HL-60 (cell line): ENCODE measurements around the gene CTNNBIP1.

Experiments used
- DNase-seq, 2 experiments: peaks; one replicate each; pipeline ENCODE4 v3.0.0-alpha.2; 2010 to 2020; ENCODE audit warnings: low read depth in 1 of 2, low spot score in 1 of 2
- H3K27ac ChIP-seq: fragments of 250-450 bp; sonication (Bioruptor Pico); replicated peaks from 2 replicates; pipeline ENCODE4 v1.5.1; 2020; ENCODE audit warnings: mild to moderate bottlenecking, moderate library complexity
- H3K27me3 ChIP-seq: fragments of 250-450 bp; sonication (Bioruptor Pico); 2 replicates; pipeline ENCODE4 v1.5.1; 2021; ENCODE audit warnings: mild to moderate bottlenecking, moderate library complexity; ENCODE audit not compliant: insufficient read depth, poor library complexity, severe bottlenecking
- H3K4me3 ChIP-seq: replicated peaks from 2 replicates; pipeline ENCODE4 v1.5.1; 2011; ENCODE audit warnings: mild to moderate bottlenecking, control low read depth, low read length; ENCODE audit not compliant: insufficient read depth
- GABPA ChIP-seq: IDR thresholded peaks from 2 replicates; pipeline ENCODE4 v1.6.1; 2012; ENCODE audit warnings: low read depth
- POLR2AphosphoS5 ChIP-seq: IDR thresholded peaks from 2 replicates; pipeline ENCODE4 v1.6.1; 2012; ENCODE audit warnings: low read depth
- REST ChIP-seq: IDR thresholded peaks from 2 replicates; pipeline ENCODE4 v1.6.1; 2012; ENCODE audit warnings: low read depth; ENCODE audit not compliant: insufficient replicate concordance
- SPI1 ChIP-seq: IDR thresholded peaks from 2 replicates; pipeline ENCODE4 v1.6.1; 2012; ENCODE audit warnings: low read depth, mild to moderate bottlenecking, borderline replicate concordance
- TF ChIP-seq, protein P1 (sequence below): IDR thresholded peaks from one replicate; pipeline ENCODE4 v1.5.1; 2011; ENCODE audit warnings: low read length, control low read depth, inconsistent platforms; ENCODE audit not compliant: insufficient read depth

Gene CTNNBIP1

GRCh38 chr1:9845914-9846313 lies 64.2 kb downstream of the CTNNBIP1 start:
- Histone ChIP-seq H3K27ac (peak overlapping the region; percentile 29; the same call in 1 of the 2 replicates), H3K27me3 (no peaks in the 10 kb centered on the region), H3K4me3 (no peak overlapping the region)
- TF ChIP-seq GABPA (no peak), SPI1 (no peak)
- TF ChIP-seq, protein P1, sequence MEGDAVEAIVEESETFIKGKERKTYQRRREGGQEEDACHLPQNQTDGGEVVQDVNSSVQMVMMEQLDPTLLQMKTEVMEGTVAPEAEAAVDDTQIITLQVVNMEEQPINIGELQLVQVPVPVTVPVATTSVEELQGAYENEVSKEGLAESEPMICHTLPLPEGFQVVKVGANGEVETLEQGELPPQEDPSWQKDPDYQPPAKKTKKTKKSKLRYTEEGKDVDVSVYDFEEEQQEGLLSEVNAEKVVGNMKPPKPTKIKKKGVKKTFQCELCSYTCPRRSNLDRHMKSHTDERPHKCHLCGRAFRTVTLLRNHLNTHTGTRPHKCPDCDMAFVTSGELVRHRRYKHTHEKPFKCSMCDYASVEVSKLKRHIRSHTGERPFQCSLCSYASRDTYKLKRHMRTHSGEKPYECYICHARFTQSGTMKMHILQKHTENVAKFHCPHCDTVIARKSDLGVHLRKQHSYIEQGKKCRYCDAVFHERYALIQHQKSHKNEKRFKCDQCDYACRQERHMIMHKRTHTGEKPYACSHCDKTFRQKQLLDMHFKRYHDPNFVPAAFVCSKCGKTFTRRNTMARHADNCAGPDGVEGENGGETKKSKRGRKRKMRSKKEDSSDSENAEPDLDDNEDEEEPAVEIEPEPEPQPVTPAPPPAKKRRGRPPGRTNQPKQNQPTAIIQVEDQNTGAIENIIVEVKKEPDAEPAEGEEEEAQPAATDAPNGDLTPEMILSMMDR, result no peak
- DNase-seq, result peak in 1 of 2 experiments; percentile 35

DNA sequence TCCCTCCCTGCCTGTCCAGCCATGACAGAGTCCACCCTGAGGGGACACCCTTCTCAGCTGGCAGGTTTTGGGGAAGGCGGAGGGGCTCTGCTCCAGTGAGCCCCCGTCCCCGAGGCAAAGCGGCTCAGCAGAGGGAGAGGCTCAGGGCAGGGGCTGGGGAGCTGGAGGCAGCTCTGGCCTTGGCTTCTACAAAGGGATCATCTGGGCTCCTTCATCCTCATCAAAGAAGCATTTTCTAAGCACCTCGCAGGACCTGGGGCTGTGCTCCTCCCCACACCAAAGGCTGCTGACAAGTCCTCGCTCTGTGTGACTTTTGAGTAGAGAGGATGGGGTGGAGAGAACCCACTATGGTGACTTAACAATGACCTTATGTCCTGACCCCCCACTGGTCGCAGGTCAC lies 65.3 kb downstream of the CTNNBIP1 start:
- TF ChIP-seq REST (no peak), POLR2AphosphoS5 (no peak), SPI1 (no peak), GABPA (no peak)
- TF ChIP-seq, protein P1, result no peak
- no peak overlapping the region for H3K4me3 ChIP-seq
- H3K27me3 ChIP-seq, result no peaks in the 10 kb centered on the region
- no peak for DNase-seq
- H3K27ac ChIP-seq, result no peak overlapping the region

DNA sequence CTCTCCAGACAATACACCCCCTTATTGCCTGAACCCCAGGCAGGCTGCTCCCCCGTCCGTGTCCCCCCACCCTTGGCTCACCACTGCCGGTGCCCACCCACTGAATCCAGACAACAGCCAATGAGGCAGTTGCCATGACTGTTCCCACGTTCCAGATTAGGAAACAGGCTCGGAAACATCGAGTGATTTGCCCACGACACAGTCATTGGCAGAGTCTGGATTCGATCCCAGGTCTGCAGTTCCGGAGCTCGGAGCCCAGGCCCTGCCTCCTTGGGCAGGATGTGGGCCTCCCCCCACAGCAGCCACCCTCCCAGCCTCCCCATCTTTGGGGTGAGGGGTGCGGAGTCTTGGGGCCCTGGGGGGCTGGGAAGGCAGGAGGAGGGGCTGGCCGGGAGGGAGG lies 66.0 kb downstream of the CTNNBIP1 start:
- Histone ChIP-seq H3K4me3 (no peak overlapping the region), H3K27ac (no peak overlapping the region), H3K27me3 (no peaks in the 10 kb centered on the region)
- no peak for DNase-seq
- TF ChIP-seq REST, result no peak
- no peak for TF ChIP-seq POLR2AphosphoS5
- no peak for TF ChIP-seq GABPA
- no peak for TF ChIP-seq SPI1
- TF ChIP-seq, protein P1, result no peak

GRCh38 chr1:9843576-9843945 lies 66.5 kb downstream of the CTNNBIP1 start:
- H3K27me3 ChIP-seq, result no peaks in the 10 kb centered on the region
- H3K4me3 ChIP-seq, result no peak overlapping the region
- no peak overlapping the region for H3K27ac ChIP-seq
- DNase-seq, result no peak
- TF ChIP-seq, protein P1, result no peak
- TF ChIP-seq GABPA (no peak), REST (no peak), POLR2AphosphoS5 (no peak), SPI1 (no peak)
